Subcutaneous adipose tissue (tissue), 4 donors: Measurements from ENCODE around the gene IFT22. TPM values are rescaled to one million over a fixed set of nuclear protein-coding genes. Genes with fewer than 3 reads are reported as not detected.

Experiments
- total RNA-seq, 4 donors: library from RNA; depleted of rRNA; stranded (reverse); fragments of >200 nt; gene quantifications; one replicate each; pipeline ENCODE4 v1.1.0, GENCODE V29; 2016
- TF ChIP-seq, protein P1 (sequence below): fragments of 450-650 bp; IDR thresholded peaks from one replicate; pipeline ENCODE4 v1.5.1; 2016; ENCODE audit warnings: low read depth, mild to moderate bottlenecking, control low read depth, antibody characterized with exemption, moderate library complexity

The IFT22 gene
- total RNA-seq, 4 donors from 2014 or later, result 10.4 to 17.8 (median 15.7) TPM

DNA sequence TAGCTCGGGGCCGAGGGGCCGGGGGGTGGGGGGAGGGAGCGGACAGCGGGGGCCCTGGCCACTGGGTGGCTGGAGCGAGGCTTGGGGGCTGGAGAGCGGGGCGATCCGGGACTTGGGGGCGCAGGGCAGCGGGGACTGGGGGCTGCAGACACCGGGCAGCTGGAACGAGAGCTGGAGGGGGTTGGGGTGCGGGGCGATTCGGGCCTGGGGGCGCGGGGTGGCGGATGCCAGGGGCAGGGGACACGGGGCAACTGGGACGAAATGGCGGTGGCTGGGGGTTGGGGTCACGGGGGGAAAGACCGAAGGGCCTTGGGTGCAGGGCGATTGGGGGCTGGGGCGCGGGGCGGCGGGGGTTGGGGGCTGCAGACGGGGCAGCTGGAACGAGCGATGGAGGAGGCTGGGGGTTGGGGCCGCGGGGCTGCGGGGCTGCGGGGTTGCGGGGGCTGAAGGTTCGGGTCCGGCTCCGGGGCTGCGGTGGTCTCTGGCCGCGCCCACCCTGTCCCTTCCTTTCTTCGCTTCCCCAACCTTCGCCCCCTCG lies 41.7 kb upstream of the IFT22 start:
- TF ChIP-seq, protein P1, sequence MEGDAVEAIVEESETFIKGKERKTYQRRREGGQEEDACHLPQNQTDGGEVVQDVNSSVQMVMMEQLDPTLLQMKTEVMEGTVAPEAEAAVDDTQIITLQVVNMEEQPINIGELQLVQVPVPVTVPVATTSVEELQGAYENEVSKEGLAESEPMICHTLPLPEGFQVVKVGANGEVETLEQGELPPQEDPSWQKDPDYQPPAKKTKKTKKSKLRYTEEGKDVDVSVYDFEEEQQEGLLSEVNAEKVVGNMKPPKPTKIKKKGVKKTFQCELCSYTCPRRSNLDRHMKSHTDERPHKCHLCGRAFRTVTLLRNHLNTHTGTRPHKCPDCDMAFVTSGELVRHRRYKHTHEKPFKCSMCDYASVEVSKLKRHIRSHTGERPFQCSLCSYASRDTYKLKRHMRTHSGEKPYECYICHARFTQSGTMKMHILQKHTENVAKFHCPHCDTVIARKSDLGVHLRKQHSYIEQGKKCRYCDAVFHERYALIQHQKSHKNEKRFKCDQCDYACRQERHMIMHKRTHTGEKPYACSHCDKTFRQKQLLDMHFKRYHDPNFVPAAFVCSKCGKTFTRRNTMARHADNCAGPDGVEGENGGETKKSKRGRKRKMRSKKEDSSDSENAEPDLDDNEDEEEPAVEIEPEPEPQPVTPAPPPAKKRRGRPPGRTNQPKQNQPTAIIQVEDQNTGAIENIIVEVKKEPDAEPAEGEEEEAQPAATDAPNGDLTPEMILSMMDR, result no peak

DNA sequence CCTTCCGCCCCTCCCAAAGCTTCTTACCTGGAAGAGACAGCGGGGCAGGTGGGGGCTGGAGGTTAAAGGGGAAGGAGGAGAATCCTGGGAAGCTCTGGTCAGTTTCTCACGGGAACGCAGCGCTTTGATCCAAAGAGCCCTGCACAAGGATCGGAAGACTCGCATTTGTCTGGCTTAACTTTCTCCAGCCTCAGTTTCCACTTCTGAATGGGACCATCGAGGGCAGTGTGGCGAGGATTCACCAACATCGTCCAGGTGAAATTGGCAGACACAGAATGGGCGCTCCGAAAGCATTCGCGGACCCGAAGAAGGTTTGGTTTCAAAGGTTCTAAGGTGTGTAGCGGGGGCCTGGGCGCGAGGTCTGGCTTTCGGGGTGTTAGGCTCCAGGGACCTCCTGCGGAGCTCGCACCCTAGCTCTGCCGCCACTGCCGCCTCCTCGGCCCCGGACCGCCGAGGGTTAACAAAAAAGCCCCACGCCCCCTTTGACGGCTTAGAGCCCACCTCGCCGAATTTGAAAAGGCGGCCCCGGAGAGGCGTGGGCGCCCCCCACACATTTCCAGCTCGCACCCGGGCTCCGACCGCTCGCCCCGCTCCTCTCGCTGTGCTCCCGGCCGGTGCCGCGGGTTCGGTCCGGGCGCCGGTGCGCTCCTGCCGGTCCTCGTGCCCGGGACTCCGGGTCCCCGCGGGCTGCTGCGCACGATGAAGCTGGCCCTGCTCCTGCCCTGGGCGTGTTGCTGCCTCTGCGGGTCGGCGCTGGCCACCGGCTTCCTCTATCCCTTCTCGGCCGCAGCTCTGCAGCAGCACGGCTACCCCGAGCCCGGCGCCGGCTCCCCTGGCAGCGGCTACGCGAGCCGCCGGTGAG lies 41.0 kb upstream of the IFT22 start, which contains the start of gene COL26A1:
TSS of gene COL26A1 (plus strand) at position 542 of the 862 bp plus-strand sequence. CDS start at position 700, 158 bp downstream.
- TF ChIP-seq, protein P1, result no peak

DNA sequence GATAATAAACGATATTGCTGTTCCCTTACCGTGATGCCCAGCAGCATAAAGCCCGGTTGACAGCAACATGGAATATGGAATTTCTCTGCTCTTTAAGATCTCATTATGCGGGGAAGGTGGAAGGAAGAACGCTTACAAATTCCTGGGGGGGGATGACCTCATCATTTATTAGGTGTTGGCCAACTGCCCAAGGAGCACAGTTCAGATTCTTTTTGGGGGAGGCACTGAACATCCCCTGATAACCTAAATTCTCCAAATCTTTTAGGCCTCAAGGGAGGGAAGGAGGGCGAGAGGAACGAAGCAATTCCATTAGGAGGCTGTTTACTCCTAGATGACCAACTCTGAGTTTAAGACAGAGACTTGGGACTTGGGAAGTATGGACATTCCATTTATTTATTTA lies 35.8 kb upstream of the IFT22 start:
- TF ChIP-seq, protein P1, result no peak

DNA sequence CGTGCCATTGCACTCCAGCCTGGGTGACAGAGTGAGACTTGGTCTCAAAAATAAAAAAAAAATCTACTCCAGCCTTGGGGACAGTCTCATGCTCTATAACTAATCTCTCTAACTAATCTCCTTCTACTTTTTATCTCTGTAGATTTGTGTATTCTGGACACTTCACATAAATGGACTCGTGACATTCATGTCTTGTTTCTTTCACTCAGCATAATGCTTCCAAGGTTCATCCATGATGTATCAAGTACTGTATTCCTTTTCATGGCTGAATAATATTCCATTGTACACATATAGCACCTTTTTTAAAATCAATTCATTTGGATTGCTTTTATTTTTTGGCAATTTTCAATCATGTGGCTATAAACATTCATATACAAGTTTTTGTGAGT lies 31.3 kb upstream of the IFT22 start:
- TF ChIP-seq, protein P1, result no peak

DNA sequence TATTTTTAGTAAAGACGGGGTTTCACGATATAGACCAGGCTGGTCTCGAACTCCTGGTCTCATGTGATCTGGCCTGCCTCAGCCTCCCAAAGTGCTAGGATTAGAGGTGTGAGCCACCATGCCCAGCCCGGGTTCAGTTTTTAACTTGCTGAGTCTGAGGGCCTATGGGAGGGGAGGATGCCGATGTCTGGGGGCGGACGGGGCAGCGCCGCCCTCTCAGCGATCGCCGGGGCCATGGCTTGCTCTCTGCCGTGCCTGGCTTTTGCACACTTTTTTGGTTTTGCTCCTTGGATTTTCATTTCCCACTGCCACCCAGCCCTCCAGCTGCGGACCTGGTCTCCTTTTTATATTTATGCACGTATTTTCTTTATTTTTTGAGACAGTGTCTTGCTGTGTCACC lies 25.9 kb upstream of the IFT22 start:
- TF ChIP-seq, protein P1, result no peak

DNA sequence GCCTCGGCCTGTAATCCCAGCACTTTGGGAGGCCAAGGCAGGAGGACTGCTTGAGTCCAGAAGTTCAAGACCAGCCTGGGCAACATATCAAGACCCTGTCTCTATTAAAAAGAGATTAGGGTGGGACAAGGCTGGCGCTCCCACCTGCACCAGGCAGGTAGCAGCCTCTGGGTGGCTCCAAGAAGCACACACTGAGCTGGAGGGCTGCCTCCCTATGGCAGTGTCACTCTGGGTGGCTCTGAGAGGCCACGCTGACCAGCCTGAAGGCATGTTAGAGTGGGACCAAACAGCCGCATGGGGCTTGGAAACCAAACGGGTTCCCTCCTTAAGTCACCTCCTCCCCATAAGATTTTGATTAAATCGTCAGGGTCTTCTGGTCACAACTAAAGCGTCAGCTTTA lies 21.3 kb upstream of the IFT22 start:
- TF ChIP-seq, protein P1, result no peak

DNA sequence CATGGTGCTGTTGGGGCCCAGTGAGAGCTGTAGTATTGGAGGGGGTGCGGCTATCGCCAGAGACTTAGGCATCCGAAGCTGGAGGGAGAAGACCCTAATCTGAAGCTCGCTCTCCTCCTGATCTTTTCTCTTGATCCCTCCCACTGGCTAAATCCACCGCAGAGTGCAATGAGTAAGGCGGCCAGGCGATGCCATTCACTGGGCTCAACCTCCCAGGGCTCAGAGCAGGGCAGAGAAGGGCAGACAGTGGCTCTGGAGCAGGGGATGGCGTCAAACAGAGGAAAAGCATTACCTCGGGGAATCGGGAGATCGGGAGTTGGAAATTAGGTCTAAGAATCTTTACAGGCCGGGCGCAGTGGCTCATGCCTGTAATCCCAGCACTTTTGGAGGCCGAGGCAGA lies 18.8 kb upstream of the IFT22 start:
- TF ChIP-seq, protein P1, result no peak
